HG02642 (cell line): ENCODE results near the gene TRPC1.
"Not testable (repeated sequence)": the region's sequence is repeated elsewhere in the genome, so short reads cannot be mapped to it uniquely, and the experiment has no call there.

Experiments used
- ATAC-seq: cut with Tn5 transposase; IDR thresholded peaks from one replicate; pipeline ENCODE4 v1.9.1; 2021; ENCODE audit warnings: mild to moderate bottlenecking; ENCODE audit not compliant: unreplicated experiment, poor library complexity

TRPC1 gene

GRCh38 chr3:142723968-142724681, at the start of gene TRPC1:
TRPC1 (plus strand) TSS chr3:142724034; CDS start chr3:142724560, 526 bp downstream.
- peak; percentile 96 for ATAC-seq

- no peak for ATAC-seq
Observed at GRCh38 chr3:142676151-142676550, 47.7 kb upstream of the TRPC1 start.

GRCh38 chr3:142680710-142681109, 43.1 kb upstream of the TRPC1 start:
- no peak for ATAC-seq

- no peak for ATAC-seq
Observed at GRCh38 chr3:142690613-142691012, 33.2 kb upstream of the TRPC1 start.

- no peak for ATAC-seq
Observed at GRCh38 chr3:142691527-142691926, 32.3 kb upstream of the TRPC1 start.

- ATAC-seq: no peak
Observed at GRCh38 chr3:142693136-142693853, 30.5 kb upstream of the TRPC1 start.

GRCh38 chr3:142694225-142694624, 29.6 kb upstream of the TRPC1 start:
- no peak for ATAC-seq

GRCh38 chr3:142705198-142705597, 18.6 kb upstream of the TRPC1 start:
- ATAC-seq: no peak

- no peak for ATAC-seq
Observed at GRCh38 chr3:142706321-142707127, 17.3 kb upstream of the TRPC1 start.

GRCh38 chr3:142709207-142709606, 14.6 kb upstream of the TRPC1 start:
- no peak for ATAC-seq

- ATAC-seq: not testable (repeated sequence)
Observed at GRCh38 chr3:142714882-142715281, 9.0 kb upstream of the TRPC1 start.

GRCh38 chr3:142716102-142716501, 7.7 kb upstream of the TRPC1 start:
- no peak for ATAC-seq

GRCh38 chr3:142723665-142723967, 218 bp upstream of the TRPC1 start:
- peak; percentile 24 for ATAC-seq

GRCh38 chr3:142724682-142725356, 985 bp downstream of the TRPC1 start:
- ATAC-seq: peak; percentile 11

GRCh38 chr3:142725357-142725739, 1.5 kb downstream of the TRPC1 start:
- ATAC-seq: no peak

- no peak for ATAC-seq
Observed at GRCh38 chr3:142726017-142726416, 2.2 kb downstream of the TRPC1 start.

- no peak for ATAC-seq
Observed at GRCh38 chr3:142732066-142732465, 8.2 kb downstream of the TRPC1 start.

GRCh38 chr3:142734834-142735233, 11.0 kb downstream of the TRPC1 start:
- no peak for ATAC-seq

- ATAC-seq: no peak
Observed at GRCh38 chr3:142735462-142735861, 11.6 kb downstream of the TRPC1 start.

- no peak for ATAC-seq
Observed at GRCh38 chr3:142738396-142738795, 14.6 kb downstream of the TRPC1 start.

- no peak for ATAC-seq
Observed at GRCh38 chr3:142746646-142747045, 22.8 kb downstream of the TRPC1 start.
